Tibial nerve (tissue), 4 donors: ENCODE data around the gene CEP128.

Source experiments
- EP300 ChIP-seq, 2 donors: sonication (generic); formaldehyde crosslinking; IDR thresholded peaks; one replicate each; pipeline ENCODE4 v1.6.1; 2017; ENCODE audit warnings: antibody characterized with exemption in 2 of 2, mild to moderate bottlenecking in 1 of 2
- POLR2A ChIP-seq, 2 donors: fragments of 450-650 bp; IDR thresholded peaks; one replicate each; pipeline ENCODE4 v1.6.1; 2017; ENCODE audit warnings: antibody characterized with exemption in 2 of 2, mild to moderate bottlenecking in 2 of 2, moderate library complexity in 2 of 2
- TF ChIP-seq, protein P1 (sequence below), 5 experiments: fragments of 200-600 bp in 3 of 5; fragments of 450-650 bp in 2 of 5; sonication (generic) in 3 of 5; IDR thresholded peaks; one replicate each; pipeline ENCODE4 v1.5.1; 2016 to 2019; ENCODE audit warnings: antibody characterized with exemption in 5 of 5, mild to moderate bottlenecking in 3 of 5, moderate library complexity in 2 of 5

GRCh38 chr14:80901260-80901659 lies 40.3 kb downstream of the CEP128 start:
- TF ChIP-seq, protein P1, sequence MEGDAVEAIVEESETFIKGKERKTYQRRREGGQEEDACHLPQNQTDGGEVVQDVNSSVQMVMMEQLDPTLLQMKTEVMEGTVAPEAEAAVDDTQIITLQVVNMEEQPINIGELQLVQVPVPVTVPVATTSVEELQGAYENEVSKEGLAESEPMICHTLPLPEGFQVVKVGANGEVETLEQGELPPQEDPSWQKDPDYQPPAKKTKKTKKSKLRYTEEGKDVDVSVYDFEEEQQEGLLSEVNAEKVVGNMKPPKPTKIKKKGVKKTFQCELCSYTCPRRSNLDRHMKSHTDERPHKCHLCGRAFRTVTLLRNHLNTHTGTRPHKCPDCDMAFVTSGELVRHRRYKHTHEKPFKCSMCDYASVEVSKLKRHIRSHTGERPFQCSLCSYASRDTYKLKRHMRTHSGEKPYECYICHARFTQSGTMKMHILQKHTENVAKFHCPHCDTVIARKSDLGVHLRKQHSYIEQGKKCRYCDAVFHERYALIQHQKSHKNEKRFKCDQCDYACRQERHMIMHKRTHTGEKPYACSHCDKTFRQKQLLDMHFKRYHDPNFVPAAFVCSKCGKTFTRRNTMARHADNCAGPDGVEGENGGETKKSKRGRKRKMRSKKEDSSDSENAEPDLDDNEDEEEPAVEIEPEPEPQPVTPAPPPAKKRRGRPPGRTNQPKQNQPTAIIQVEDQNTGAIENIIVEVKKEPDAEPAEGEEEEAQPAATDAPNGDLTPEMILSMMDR (IDR thresholded peaks at IDR 0.05) = no peak
- TF ChIP-seq POLR2A (IDR thresholded peaks at IDR 0.05) (no peak), EP300 (IDR thresholded peaks at IDR 0.05) (no peak)
